Right renal pelvis (tissue), 4 donors: ENCODE measurements around the gene LTB4R2. TPM values are rescaled to one million over a fixed set of nuclear protein-coding genes. Genes with fewer than 3 reads are reported as not detected.

Experiments
- DNase-seq, 4 donors: peaks; one replicate each; pipeline ENCODE4 v3.0.0-alpha.2; 2013; ENCODE audit warnings: low read depth in 4 of 4, low spot score in 3 of 4, missing footprints in 1 of 4
- polyA plus RNA-seq, 4 donors: library from polyadenylated mRNA; unstranded; fragments of 120-200 nt; gene quantifications; one replicate each; pipeline ENCODE4 v1.2.1, GENCODE V29; 2013; ENCODE audit not compliant: insufficient read length in 4 of 4

The LTB4R2 gene
- 1 to 10 TPM; 1.8 to 2.5 (median 2.0) TPM for polyA plus RNA-seq

GRCh38 chr14:24309538-24310264 is at the start of gene LTB4R2:
LTB4R2 (plus strand) TSS chr14:24310140; CDS start chr14:24310665, 525 bp downstream.
- DNase-seq = no peak

DNA sequence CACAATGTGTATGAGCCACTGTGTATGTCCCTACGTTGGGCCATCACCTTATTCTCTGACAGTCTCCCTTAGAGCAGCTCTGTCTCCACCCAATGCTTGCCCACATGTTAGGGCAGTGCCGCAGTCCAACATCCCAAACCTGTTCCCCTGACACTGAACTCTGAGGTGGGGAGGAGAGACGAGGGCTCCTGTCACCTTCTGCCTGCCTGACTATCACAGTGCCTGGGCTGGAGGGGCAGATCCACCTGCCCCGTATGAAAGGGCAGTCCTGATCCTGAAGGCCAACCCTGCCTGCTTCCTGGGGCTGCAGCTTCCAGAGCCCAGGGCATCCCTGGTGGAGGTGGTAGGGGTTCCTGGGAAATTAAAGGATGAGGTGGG is 49.2 kb upstream of the LTB4R2 start:
- no peak for DNase-seq

- DNase-seq = no peak
Measured at GRCh38 chr14:24261256-24261968, 48.5 kb upstream of the LTB4R2 start.

- DNase-seq = no peak
Measured at GRCh38 chr14:24261969-24262327, 48.0 kb upstream of the LTB4R2 start.

DNA sequence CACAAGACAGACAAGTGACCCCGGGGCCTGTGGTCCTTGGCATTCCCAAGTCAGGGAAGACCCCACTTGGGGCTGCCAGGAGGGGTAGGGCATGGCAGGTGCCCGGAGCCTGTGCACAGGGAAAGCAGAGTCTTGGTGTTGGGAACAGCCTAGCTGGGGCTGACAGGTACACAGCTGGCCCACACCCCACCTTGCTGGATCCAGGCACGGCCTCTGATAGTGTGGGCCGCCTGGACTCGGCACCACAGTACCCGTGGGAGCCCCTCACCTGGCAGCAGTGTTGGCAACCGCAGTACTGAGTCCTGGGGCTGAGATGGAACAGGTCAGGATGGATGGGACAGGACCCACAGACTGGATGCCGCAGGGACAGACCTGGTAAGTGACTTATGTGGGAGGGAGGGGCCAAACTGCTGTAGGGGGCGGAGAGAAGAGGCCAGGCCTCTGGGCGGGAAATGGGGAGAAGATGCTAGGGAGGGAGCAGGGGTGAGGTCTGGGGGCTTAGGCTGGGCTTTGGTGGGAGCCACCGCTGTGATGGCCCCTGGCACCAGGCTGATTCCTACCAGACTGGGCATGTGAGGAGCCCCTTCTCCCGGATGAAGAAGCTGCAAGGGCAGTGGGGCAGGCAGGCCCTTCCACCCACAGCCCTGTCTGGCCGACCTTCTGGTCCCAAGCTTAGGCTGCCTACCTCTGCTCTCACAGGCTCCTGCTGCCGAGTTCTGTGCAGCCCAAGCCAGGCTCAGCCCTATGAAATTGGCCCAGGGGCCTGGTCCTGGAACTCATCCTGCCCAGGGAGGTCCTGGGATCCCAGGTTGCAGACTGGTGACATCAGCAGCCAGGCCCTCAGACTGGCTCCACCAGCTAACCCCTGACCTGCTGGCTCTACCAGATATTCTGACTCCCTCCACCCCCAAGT is 46.9 kb upstream of the LTB4R2 start, which contains the start of gene TGM1:
TGM1 (minus strand) TSS at position 357 of the 913 bp plus-strand sequence. CDS start 825 bp downstream, outside the sequence.
- no peak for DNase-seq

DNA sequence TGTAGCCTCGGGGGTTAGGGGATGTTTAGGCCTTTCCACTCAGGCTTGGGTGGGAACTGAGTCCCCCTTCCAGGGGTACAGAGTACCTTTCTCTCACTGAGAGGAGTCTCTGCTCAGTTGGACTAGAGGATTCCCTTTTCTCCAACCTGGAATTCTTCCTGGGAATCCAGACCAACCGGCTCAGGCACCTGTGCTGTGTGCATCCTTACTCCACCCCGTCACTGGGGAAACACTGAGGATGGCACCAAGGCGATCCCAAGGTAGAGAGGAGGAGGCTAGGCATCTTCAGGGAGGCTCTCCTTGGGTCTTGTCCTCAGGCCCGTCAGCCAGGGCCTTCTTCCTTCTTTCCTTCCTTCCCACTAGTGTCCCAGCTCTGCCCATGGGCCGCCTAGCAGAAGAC is 46.1 kb upstream of the LTB4R2 start:
- no peak for DNase-seq

- DNase-seq = no peak
Measured at GRCh38 chr14:24264298-24264697, 45.6 kb upstream of the LTB4R2 start.

DNA sequence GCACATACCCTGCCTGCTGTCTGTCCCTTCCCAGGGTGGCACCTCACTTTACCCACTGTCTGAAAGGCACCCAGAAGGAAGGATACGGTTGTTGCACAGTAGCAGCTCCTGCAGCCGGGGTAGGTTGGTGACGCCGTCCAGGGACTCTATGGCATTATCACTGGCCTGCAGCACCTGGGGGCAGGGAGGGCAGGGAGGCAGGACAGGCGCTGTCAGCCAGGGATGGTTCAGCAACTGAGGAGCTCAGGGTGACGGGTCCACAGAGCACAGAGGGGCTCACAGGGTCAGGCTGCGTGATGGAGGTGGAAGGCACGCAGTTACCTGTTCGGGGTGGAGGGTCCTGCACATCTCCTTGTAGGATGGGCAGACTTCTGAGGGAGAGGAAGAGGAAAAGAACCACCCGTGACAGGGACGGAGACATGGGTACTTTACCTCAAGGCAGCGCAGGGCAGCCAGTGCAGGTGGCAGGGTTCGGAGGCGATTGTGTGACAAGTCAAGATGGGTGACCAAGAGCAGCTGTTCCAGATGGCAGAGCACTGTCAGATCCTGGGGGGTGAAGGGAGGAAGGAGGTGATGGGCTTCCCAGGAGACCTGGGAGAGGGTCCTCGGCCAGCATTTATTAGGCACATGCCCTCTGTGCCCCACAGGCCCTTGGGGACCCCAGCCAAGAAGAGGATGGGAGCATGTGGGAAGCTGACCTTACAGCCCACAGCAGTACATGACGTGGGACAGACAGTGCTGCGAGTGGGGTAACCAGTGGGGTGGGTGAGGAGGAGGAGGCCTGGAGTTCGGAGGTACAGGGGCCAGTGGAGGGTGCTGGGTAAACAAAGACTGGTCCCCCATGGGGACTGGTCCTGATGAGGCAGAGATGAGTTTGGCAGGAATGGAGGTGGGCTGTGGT is 43.3 kb upstream of the LTB4R2 start:
- no peak for DNase-seq

DNA sequence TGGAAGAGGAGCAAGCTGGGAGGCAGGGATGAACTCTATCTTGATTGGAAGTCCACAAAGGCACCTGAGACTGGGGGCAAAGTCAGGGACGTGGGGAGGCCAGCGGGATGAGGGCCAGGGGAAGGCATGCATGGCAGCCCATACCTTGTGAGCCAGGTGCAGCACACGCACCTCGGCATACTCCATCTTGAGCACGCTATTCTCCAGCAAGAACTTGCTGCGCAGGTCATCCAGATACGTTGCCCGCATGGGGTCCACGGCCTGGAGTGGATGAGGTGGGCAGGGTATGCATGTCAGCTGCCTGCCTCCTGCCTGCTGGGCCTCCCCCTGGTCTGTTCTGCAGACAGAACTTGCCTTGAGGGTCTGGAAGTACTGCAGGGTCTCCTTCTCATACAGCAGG is 42.4 kb upstream of the LTB4R2 start:
- no peak for DNase-seq

DNA sequence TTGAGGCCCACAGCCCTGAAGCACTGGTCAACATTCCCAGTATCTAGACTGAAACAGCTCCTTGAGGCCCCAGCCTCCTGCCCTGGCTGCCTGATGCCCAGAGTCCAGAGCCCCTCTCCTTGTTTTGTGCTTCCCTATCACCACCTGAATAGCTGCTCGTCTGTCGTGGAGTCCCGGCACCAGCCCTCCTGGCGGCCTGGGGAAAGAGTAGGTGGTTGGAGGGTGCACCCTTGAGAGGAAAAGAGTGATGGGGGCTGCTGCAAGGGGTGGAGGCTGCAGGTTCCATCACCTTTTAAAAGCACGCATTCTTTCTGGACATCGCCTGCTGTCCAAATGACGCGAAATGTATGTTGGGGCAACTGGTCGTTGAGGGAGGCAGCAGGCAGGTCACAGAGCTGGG is 41.7 kb upstream of the LTB4R2 start:
- no peak for DNase-seq

DNA sequence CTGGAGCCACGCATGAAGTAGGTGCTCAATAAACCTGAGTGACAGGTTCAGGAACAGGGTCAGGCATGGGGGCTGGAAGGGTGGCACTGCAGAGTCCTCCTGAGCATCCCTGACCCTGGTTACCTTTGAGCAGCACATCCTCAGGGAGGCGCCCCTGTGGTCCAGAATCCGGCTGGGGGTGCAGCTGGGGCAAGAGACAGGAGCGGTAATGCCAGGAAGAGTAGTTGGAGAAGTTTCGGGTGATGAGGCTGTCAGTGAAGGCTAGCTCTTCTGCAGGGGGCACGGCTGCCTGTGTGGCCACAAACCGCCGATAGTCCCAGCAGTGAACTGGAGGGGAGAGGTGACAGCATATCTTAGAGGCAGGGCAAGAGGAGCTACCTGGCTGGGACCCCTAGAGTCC is 40.6 kb upstream of the LTB4R2 start:
- no peak for DNase-seq

DNA sequence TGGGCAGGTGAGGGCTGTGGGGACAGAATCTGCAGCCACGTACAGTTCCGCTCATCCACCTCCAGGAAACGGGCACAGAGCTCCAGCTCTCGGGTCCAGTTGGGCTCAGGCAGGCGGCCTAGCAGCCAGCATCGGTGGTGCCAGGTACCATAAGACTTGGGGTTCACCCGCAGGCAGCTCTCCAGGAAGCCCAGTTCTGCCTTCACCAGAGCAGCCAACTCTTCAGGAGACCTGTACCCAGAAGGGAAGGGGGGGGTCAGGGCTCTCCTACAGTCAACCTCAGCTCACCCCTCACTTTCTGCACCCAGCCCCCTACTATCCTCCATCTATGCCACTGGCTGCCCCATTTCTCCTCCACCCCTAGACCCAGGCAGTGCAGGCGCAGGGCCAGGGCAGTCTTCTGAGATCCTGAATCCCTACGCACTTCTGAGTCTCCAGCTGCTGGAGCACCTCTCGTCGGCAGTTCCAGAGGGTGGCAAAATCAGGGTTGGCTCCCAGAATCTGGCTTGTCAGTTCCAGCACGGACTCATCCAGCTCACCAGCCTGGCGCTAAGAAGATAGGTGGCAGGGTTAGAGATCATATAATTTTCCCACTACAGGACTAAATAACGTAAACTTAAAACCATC is 39.9 kb upstream of the LTB4R2 start:
- no peak for DNase-seq

- no peak for DNase-seq
Measured at GRCh38 chr14:24270537-24271133, 39.3 kb upstream of the LTB4R2 start.

- peak; percentile 78 to 86 (median 82) for DNase-seq
Measured at GRCh38 chr14:24271134-24271833, 38.7 kb upstream of the LTB4R2 start, which contains the start of gene RABGGTA. RABGGTA (minus strand) TSS chr14:24271597; CDS start chr14:24271115, 482 bp downstream.

- no peak for DNase-seq
Measured at GRCh38 chr14:24271834-24272263, 38.1 kb upstream of the LTB4R2 start.

DNA sequence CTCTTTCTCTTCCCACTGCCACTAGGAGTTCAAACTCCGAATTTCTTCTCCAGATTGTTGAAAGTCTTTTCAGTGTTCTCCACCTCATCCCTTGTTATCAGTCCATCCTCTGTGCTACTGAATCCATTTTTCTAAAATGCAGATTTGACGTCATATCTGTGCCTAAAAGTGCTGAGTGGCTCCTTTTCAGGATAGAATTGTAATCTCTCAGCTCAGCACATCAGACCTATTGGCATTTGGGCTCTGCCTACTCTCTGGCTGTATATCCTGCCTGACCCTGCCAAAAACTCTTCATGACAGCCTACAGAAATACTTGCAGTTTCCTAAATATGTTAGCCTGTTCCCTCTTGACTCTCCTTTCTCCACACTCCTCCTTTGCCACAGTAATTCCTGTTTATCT is 37.5 kb upstream of the LTB4R2 start:
- DNase-seq = no peak

DNA sequence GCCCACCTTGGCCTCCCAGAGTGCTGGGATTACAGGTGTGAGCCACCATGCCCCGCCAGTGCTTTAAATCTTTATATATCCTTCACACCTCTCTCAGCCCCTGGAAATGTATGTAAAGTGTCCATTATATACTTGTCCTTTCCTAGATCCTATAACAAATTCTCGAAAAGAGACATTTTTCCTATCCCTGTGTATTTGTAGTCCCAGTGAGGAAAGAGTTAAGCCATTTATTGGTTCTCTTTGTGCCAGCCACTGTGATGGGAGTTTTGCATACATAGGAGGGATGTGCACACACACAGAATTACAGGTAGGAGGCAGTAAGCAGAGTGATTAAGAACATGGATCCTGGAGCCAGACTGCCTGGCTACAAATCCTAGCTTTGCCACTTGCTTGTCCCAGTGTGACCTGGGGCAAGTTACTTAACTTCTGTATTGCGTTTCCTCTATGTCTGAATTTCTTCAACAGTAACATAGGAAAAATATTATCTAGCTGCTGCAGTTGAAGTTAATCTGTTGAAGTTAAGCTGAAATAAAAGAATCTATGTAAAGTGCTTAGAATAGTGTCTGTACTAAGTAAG is 36.4 kb upstream of the LTB4R2 start:
- no peak for DNase-seq

DNA sequence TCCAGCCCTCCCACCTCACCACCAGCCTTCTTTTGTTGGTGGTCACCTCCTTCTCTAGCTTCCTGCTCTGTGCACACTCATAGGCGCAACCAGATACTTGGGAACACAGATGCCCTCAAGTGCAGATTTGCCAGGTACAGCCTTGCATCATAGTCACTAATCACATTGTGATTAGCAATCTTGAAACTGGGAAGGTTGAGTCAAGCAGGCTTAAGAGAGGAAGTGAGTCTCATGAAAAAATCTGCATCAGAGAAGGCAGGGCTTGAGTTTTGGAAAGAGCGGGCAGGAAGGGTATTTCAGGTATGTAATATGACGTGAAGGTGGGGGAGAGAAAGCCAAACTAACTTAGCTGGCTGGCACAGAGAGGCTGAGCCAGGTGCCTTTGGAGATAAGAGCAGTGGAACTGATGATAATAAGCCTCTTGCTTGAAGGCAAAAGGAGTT is 35.8 kb upstream of the LTB4R2 start:
- DNase-seq = no peak
